Peyer's patch (tissue), 4 donors: ENCODE measurements around the gene CDC42BPG.

ENCODE experiments used
- POLR2A ChIP-seq, 2 donors: fragments of 450-650 bp; IDR thresholded peaks; one replicate each; pipeline ENCODE4 v1.5.1; 2017; ENCODE audit warnings: antibody characterized with exemption in 2 of 2, mild to moderate bottlenecking in 2 of 2, moderate library complexity in 2 of 2
- TF ChIP-seq, protein P1 (sequence below), 6 experiments: fragments of 450-650 bp in 4 of 6; fragments of 200-600 bp in 2 of 6; sonication (generic) in 1 of 6; IDR thresholded peaks; one replicate each; pipeline ENCODE4 v1.5.1; 2017 to 2019; ENCODE audit warnings: antibody characterized with exemption in 6 of 6, mild to moderate bottlenecking in 3 of 6, moderate library complexity in 1 of 6

DNA sequence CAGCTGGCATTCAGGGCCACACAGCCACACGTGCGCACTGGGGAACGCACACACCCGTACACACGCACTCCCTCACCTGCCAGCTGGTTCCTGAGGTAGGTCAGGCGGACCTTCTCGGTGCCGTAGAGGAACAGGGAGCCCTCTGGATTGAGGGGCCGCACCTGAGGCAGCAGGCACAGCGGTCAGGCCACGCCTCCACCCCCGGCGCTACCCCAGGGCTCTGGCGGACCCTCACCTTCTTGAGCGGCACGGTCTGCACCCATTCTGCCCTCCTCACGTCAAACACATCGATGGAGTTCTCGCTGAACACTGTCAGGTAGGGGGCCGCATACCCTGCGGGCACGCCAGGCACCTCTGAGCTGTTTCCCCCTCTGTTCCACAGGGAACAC is 17.0 kb downstream of the CDC42BPG start:
- no peak for TF ChIP-seq POLR2A (IDR thresholded peaks at IDR 0.05)
- TF ChIP-seq, protein P1, sequence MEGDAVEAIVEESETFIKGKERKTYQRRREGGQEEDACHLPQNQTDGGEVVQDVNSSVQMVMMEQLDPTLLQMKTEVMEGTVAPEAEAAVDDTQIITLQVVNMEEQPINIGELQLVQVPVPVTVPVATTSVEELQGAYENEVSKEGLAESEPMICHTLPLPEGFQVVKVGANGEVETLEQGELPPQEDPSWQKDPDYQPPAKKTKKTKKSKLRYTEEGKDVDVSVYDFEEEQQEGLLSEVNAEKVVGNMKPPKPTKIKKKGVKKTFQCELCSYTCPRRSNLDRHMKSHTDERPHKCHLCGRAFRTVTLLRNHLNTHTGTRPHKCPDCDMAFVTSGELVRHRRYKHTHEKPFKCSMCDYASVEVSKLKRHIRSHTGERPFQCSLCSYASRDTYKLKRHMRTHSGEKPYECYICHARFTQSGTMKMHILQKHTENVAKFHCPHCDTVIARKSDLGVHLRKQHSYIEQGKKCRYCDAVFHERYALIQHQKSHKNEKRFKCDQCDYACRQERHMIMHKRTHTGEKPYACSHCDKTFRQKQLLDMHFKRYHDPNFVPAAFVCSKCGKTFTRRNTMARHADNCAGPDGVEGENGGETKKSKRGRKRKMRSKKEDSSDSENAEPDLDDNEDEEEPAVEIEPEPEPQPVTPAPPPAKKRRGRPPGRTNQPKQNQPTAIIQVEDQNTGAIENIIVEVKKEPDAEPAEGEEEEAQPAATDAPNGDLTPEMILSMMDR (IDR thresholded peaks at IDR 0.05) = no peak
